ENCODE measurements around the gene CACNA1C.
"Not testable (repeated sequence)": the region's sequence is repeated elsewhere in the genome, so short reads cannot be mapped to it uniquely, and the experiment has no call there.

The CACNA1C gene

DNA sequence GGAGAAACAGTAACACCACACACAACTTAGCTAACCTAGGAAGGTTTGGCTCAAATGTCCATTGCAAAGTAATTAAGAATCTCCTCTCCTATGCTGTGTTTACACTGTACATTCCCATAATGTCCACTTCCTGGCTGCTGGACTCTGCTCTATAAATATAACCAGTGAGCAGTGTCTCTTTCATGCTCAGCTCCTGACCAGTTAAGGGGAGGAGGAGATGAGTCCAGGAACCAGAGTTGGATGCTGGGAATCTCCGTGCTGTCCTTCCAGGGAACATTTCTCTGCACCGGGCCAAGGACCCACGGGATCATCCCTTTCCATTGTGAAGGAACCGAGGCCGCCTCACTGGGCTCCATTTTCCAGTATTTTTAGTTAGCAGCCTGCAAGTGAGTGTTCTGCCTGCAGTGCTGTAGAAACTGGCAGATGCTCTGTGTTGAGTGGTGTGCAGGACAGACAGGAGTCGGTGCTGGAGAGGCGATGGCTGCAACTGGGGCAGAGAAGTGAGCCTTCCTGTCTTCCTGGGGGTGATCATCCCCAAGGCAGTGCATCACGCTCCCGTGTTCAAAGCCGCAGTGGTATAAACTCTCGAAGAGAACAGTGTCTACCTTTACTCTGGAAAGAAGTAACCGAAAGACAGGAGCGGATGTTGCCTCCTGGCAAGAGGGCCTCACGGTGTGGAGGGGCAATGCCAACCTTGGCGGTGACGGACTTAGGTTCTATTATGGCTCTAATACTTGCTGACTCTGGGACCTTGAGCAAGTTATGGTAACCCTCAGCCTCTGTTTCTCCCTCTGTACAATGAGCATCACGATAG, 195.5 kb downstream of the CACNA1C start:
- ChIA-PET CTCF (no interaction called here), POLR2A (ENCODE audit: low non-redundant PET) (no interaction called here)
- TF ChIP-seq, protein P1, sequence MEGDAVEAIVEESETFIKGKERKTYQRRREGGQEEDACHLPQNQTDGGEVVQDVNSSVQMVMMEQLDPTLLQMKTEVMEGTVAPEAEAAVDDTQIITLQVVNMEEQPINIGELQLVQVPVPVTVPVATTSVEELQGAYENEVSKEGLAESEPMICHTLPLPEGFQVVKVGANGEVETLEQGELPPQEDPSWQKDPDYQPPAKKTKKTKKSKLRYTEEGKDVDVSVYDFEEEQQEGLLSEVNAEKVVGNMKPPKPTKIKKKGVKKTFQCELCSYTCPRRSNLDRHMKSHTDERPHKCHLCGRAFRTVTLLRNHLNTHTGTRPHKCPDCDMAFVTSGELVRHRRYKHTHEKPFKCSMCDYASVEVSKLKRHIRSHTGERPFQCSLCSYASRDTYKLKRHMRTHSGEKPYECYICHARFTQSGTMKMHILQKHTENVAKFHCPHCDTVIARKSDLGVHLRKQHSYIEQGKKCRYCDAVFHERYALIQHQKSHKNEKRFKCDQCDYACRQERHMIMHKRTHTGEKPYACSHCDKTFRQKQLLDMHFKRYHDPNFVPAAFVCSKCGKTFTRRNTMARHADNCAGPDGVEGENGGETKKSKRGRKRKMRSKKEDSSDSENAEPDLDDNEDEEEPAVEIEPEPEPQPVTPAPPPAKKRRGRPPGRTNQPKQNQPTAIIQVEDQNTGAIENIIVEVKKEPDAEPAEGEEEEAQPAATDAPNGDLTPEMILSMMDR (conservative IDR thresholded peaks at IDR 0.05; ENCODE audit: low read depth): no peak
- no peak overlapping the region for H3K27ac ChIP-seq
- DNase-seq (ENCODE audit: low spot score): no peak

DNA sequence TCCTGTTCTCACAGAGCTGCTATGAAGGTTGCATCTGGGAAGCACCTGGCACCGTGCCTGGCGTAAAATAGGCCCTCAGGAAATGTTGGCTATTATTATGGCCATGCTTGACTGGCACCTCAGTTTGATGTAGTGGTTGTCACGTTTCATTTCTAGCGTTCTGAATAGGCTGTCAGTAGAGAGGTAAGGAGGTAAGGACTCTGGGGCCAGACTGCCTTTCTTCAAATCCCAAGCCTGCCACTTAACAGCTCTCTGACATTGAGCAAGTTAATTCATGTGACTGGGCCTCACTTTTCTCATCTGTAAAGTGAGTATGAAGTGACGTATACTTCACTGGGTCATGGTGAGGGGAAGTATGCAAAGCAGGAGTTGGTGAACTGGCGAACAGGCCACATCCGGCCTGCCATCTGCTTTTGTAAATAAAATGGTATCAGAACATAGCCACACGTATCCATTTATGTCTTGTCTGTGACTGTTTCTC, 196.2 kb downstream of the CACNA1C start:
- ChIA-PET CTCF (no interaction called here), POLR2A (ENCODE audit: low non-redundant PET) (no interaction called here)
- TF ChIP-seq, protein P1 (conservative IDR thresholded peaks at IDR 0.05; ENCODE audit: low read depth): no peak
- H3K27ac ChIP-seq: no peak overlapping the region
- DNase-seq (ENCODE audit: low spot score): no peak

DNA sequence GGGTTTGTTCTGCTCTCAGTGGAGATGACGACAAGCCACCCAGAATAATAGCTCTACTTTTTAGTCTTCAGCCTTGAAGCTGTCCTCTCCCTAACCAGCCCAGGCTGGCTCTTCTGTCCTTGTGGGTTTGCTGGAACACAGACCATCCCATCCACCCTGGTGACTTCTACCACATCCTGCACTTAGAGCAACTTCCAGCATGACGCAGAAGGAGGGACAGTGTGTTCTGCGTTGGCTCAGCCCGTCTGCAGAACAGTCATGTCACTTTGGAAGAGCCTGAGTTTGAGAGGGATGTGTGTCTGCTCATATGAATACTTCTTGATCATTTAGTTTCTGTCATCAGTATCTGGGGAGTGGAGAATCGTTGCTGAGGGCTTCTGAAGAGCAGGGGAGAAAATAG, 198.0 kb downstream of the CACNA1C start:
- CTCF ChIA-PET: interaction anchor here (0.7 kb wide), 1 partner anchor 230 kb away, joined by 4 read pairs; no protein-coding TSS in a partner anchor
- TF ChIP-seq, protein P1 (conservative IDR thresholded peaks at IDR 0.05; ENCODE audit: low read depth): no peak
- H3K27ac ChIP-seq: no peak overlapping the region

DNA sequence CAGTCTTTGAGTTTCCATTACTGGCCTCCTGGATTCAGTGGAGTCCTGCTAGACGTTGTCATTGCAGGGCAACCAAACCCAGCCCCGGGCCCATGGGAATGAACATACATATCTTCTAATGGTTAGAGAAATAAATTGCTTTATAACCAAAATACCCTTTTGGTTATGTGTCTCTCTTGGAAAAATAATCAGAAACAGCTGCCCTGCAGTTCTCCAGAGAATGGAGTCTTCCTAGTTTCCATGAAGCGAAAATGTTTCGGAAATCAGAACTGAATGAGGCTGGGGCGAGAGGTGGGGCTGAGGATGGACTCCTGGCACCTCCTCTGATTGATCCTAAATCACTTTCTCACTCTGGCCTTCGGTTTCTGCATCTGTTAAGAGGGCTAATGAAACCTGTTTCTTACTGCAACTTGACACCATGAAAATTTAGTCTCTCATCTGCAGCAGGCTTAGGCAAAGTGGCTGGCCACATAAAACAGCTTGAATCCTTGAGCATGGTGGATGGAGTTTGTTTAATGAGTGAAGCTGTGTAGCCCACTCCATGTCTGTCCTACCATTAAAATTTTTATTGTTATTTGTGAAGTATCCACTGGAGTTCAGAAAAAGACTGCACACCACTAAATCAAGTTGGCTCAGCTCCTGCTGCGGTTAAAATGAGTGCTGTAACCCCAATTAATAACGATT, 198.9 kb downstream of the CACNA1C start:
- ChIA-PET CTCF (interaction anchor here (0.7 kb wide), 1 partner anchor 229 kb away, joined by 4 read pairs; no protein-coding TSS in a partner anchor), POLR2A (ENCODE audit: low non-redundant PET) (no interaction called here)
- TF ChIP-seq, protein P1 (conservative IDR thresholded peaks at IDR 0.05; ENCODE audit: low read depth): no peak
- H3K27ac ChIP-seq: no peak overlapping the region
- no peak for DNase-seq (ENCODE audit: low spot score)

More for the DNA sequence above, 198.0 kb downstream of the CACNA1C start:
- POLR2A ChIA-PET (ENCODE audit: low non-redundant PET): no interaction called here
- no peak for DNase-seq (ENCODE audit: low spot score)

DNA sequence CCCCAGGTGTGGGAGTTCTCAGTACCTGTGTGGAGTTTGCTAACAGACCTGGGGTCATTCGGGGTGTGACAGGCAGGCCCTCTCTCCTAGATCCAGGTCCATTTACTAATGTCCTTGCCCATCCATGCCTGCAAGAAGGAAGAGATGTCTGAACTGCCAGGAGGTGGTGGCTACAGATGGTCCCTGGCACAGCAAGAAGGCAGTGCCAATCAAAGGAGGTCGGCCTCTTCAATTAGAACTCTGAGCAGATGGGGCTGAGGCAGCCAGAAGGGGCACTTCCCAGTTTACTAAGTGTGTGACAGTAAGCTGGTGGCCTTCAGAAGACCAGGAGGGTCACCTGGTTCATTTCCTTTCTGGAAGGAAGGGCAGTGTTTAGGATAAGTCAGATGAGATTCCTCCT, 202.5 kb downstream of the CACNA1C start:
- ChIA-PET CTCF (no interaction called here), POLR2A (ENCODE audit: low non-redundant PET) (no interaction called here)
- TF ChIP-seq, protein P1 (conservative IDR thresholded peaks at IDR 0.05; ENCODE audit: low read depth): no peak
- no peak overlapping the region for H3K27ac ChIP-seq
- no peak for DNase-seq (ENCODE audit: low spot score)

DNA sequence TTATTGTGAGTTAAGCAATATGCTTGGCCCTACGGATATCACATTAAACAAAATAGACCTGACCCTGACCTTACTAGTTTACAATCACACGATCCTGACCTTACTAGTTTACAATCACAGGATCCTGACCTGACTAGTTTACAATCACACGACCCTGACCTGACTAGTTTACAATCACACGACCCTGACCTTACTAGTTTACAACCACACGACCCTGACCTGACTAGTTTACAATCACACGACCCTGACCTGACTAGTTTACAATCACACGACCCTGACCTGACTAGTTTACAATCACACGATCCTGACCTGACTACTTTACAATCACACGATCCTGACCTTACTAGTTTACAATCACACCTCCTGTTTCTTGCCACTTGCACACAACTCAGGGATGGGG, 202.9 kb downstream of the CACNA1C start:
- POLR2A ChIA-PET (ENCODE audit: low non-redundant PET); CTCF ChIA-PET; DNase-seq (ENCODE audit: low spot score); H3K27ac ChIP-seq: not testable (repeated sequence)

DNA sequence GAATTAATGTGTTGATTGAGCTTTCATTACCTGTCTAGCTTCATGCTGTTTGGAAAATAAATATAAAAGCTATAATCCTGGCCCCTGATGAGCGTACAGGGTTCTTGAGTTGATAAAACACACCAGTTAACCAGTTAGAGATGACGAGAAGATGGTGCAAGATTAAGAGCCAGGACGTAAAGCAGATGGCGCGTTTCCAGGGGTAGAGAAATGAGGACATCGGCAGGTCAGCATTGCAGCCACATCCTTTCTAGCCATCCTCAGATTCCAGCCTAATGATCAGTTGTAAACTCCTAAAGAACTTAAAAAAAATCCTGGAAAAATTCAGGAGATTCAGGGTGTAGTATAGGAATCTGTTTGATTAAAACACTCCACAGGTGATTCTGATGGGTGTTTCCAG, 203.7 kb downstream of the CACNA1C start:
- no peak overlapping the region for H3K27ac ChIP-seq
- ChIA-PET POLR2A (ENCODE audit: low non-redundant PET) (no interaction called here), CTCF (no interaction called here)
- DNase-seq (ENCODE audit: low spot score): no peak
- TF ChIP-seq, protein P1 (conservative IDR thresholded peaks at IDR 0.05; ENCODE audit: low read depth): no peak

Measured in RWPE1 (cell line).